Natural killer cell (primary cell): ENCODE measurements around the gene CHST7. TPM values are rescaled to one million over a fixed set of nuclear protein-coding genes. Genes with fewer than 3 reads are reported as not detected.
A peak's percentile ranks its signal among the peaks of the same experiment; 100 is the strongest.

Experiments used
- ATAC-seq, 3 donors: fragments of 150-1000 bp in 2 of 3; fragments of 200-7000 bp in 1 of 3; cut with Tn5 transposase; 1 replicate in 1 of 3; 2 replicates in 2 of 3; pipeline ENCODE4 v1.10.0; 2021; ENCODE audit warnings: mild to moderate bottlenecking in 2 of 3, moderate library complexity in 2 of 3
- DNase-seq, 2 donors: peaks; one replicate each; pipeline versions ENCODE4 v3.0.0 to v3.0.0-alpha.2; 2013 to 2021; ENCODE audit warnings: mixed read lengths in 1 of 2
- H3K27ac ChIP-seq: one replicate; pipeline ENCODE4 v1.5.1; 2013; ENCODE audit warnings: mild to moderate bottlenecking, low read length
- H3K27me3 ChIP-seq: one replicate; pipeline ENCODE4 v1.6.1; 2013; ENCODE audit warnings: low read length; ENCODE audit not compliant: control insufficient read depth, insufficient read depth
- H3K36me3 ChIP-seq: one replicate; pipeline ENCODE4 v1.6.1; 2013; ENCODE audit warnings: low read length; ENCODE audit not compliant: control insufficient read depth, insufficient read depth
- H3K4me1 ChIP-seq: one replicate; pipeline ENCODE4 v1.6.1; 2013; ENCODE audit warnings: low read length; ENCODE audit not compliant: control insufficient read depth, insufficient read depth
- H3K4me3 ChIP-seq: one replicate; pipeline ENCODE4 v1.5.1; 2013; ENCODE audit warnings: low read length
- H3K9me3 ChIP-seq: one replicate; pipeline ENCODE4 v1.6.1; 2013; ENCODE audit warnings: low read length; ENCODE audit not compliant: control insufficient read depth, insufficient read depth
- H3K27ac Mint-ChIP-seq, 2 donors: one replicate each; pipeline ENCODE4 v1.8.0; 2022; ENCODE audit warnings: mild to moderate bottlenecking in 2 of 2, mixed read lengths in 2 of 2, moderate library complexity in 1 of 2
- H3K27me3 Mint-ChIP-seq, 2 donors: one replicate each; pipeline ENCODE4 v1.8.0; 2022; ENCODE audit warnings: low read depth in 2 of 2, mixed read lengths in 2 of 2
- H3K36me3 Mint-ChIP-seq: one replicate; pipeline ENCODE4 v1.8.0; 2022; ENCODE audit warnings: mixed read lengths
- H3K4me1 Mint-ChIP-seq, 2 donors: one replicate each; pipeline ENCODE4 v1.8.0; 2022; ENCODE audit warnings: mixed read lengths in 2 of 2
- H3K4me3 Mint-ChIP-seq: one replicate; pipeline ENCODE4 v1.8.0; 2022; ENCODE audit warnings: mild to moderate bottlenecking, moderate library complexity, mixed read lengths
- H3K9me3 Mint-ChIP-seq, 2 donors: one replicate each; pipeline ENCODE4 v1.8.0; 2022; ENCODE audit warnings: mixed read lengths in 2 of 2
- CTCF ChIP-seq: fragments of 200-600 bp; IDR thresholded peaks from one replicate; pipeline ENCODE4 v1.8.0; 2022; ENCODE audit warnings: antibody characterized with exemption
- WGBS: methylation state at CpG from one replicate; pipeline ENCODE4 v1.1.7; 2013; ENCODE audit warnings: missing lambda C conversion rate; ENCODE audit not compliant: insufficient coverage; 5-methylcytosine and 5-hydroxymethylcytosine counted together
- intact Hi-C: fragments of 100-400 bp; cut with micrococcal nuclease; formaldehyde crosslinking; loops from one replicate; pipeline ENCODE4 v1.14.2; 2022
- total RNA-seq, 4 donors: library from RNA; stranded (reverse); fragments of 120-200 nt in 1 of 4; gene quantifications; one replicate each; pipeline versions ENCODE4 v1.2.3 to v1.2.4, GENCODE V29; 2013 to 2022

Gene CHST7
- total RNA-seq, 3 donors from 2014 or later (not counting 1 experiment from before 2014, with no cell fraction given), result 8.7 to 15.9 (median 11.8) TPM

- Mint-ChIP-seq H3K36me3 (no peaks in the 10 kb centered on the region), H3K27me3 (peaks cover 9 to 50% of the 10 kb centered on the region in 2 donors), H3K9me3 (no peaks in the 10 kb centered on the region), H3K4me3 (peak overlapping the region; percentile 47), H3K27ac (no peak overlapping the region), H3K4me1 (peaks cover 18 to 22% of the 10 kb centered on the region in 2 donors)
- H3K36me3 ChIP-seq, result no peaks in the 10 kb centered on the region
- peaks cover 10% of the 10 kb centered on the region for H3K4me1 ChIP-seq
- H3K27ac ChIP-seq, result no peak overlapping the region
- no peaks in the 10 kb centered on the region for H3K9me3 ChIP-seq
- H3K27me3 ChIP-seq, result no peaks in the 10 kb centered on the region
- intact Hi-C loops, result loop anchor here (5.0 kb wide), 1 partner anchor 63 kb away; the partner anchor contains the start of gene CHST7
- H3K4me3 ChIP-seq, result no peak overlapping the region
- DNase-seq (no peak), ATAC-seq (no peak)
- WGBS, result 61% methylated on average over 2 of the region's 2 CpGs
- TF ChIP-seq CTCF, result no peak
These were observed 61.6 kb downstream of the CHST7 start for GRCh38 chrX:46635186-46635585.

GRCh38 chrX:46636223-46636622 lies 62.7 kb downstream of the CHST7 start:
- peak in 1 of 2 donors; percentile 18 for DNase-seq
- Histone ChIP-seq H3K27me3 (no peaks in the 10 kb centered on the region), H3K9me3 (no peaks in the 10 kb centered on the region), H3K27ac (no peak overlapping the region), H3K4me1 (peaks cover 10% of the 10 kb centered on the region), H3K36me3 (no peaks in the 10 kb centered on the region), H3K4me3 (no peak overlapping the region)
- peaks cover 9 to 45% of the 10 kb centered on the region in 2 donors for H3K27me3 Mint-ChIP-seq
- whole genome bisulfite sequencing, result 23% methylated on average over 4 of the region's 6 CpGs
- peak; percentile 52 to 87 (median 59) for ATAC-seq
- no peaks in the 10 kb centered on the region for H3K9me3 Mint-ChIP-seq
- no peak for TF ChIP-seq CTCF
- H3K4me3 Mint-ChIP-seq, result peak overlapping the region; percentile 13
- H3K36me3 Mint-ChIP-seq, result no peaks in the 10 kb centered on the region
- H3K27ac Mint-ChIP-seq, result no peak overlapping the region
- peaks cover 18 to 22% of the 10 kb centered on the region in 2 donors for H3K4me1 Mint-ChIP-seq
- intact Hi-C loops, result loop anchor here (5.0 kb wide), 1 partner anchor 64 kb away; the partner anchor contains the start of gene CHST7

- no peak overlapping the region for H3K4me3 Mint-ChIP-seq
- WGBS, result 100% methylated on average over 1 of the region's 2 CpGs
- no peak for DNase-seq
- peak in 1 of 3 donors; percentile 38 for ATAC-seq
- no peak overlapping the region for H3K4me3 ChIP-seq
- TF ChIP-seq CTCF, result no peak
- peaks cover 14% of the 10 kb centered on the region for H3K4me1 ChIP-seq
- H3K27me3 Mint-ChIP-seq, result peaks cover 3 to 50% of the 10 kb centered on the region in 2 donors
- no peak overlapping the region for H3K27ac ChIP-seq
- no peaks in the 10 kb centered on the region for H3K36me3 ChIP-seq
- no peaks in the 10 kb centered on the region for H3K9me3 ChIP-seq
- H3K27ac Mint-ChIP-seq, result no peak overlapping the region
- H3K4me1 Mint-ChIP-seq, result peaks cover 25 to 30% of the 10 kb centered on the region in 2 donors
- intact Hi-C loops, result loop anchor here (5.0 kb wide), 1 partner anchor 66 kb away; the partner anchor contains the start of gene CHST7
- no peaks in the 10 kb centered on the region for H3K36me3 Mint-ChIP-seq
- H3K27me3 ChIP-seq, result no peaks in the 10 kb centered on the region
- H3K9me3 Mint-ChIP-seq, result no peaks in the 10 kb centered on the region
These were observed 64.4 kb downstream of the CHST7 start for GRCh38 chrX:46637938-46638337.

- Histone ChIP-seq H3K27me3 (no peaks in the 10 kb centered on the region), H3K9me3 (no peaks in the 10 kb centered on the region), H3K4me3 (no peak overlapping the region), H3K27ac (no peak overlapping the region), H3K36me3 (no peaks in the 10 kb centered on the region), H3K4me1 (peaks cover 4% of the 10 kb centered on the region)
- DNase-seq, result peak in 1 of 2 donors; percentile 54
- Mint-ChIP-seq H3K27ac (no peak overlapping the region), H3K4me1 (peaks cover 7 to 8% of the 10 kb centered on the region in 2 donors), H3K9me3 (no peaks in the 10 kb centered on the region), H3K27me3 (peaks cover 2 to 36% of the 10 kb centered on the region in 2 donors), H3K4me3 (no peak overlapping the region), H3K36me3 (no peaks in the 10 kb centered on the region)
- no peak for TF ChIP-seq CTCF
- intact Hi-C loops, result no loop called here
- peak in 2 of 3 donors; percentile 64 for ATAC-seq
- 36% methylated on average over 4 of the region's 4 CpGs for WGBS
These were observed 68.6 kb downstream of the CHST7 start for GRCh38 chrX:46642145-46642544.
